GM21526 (cell line): ENCODE results near the gene PRKG1.

Experiments used
- ATAC-seq: cut with Tn5 transposase; IDR thresholded peaks from one replicate; pipeline ENCODE4 v1.9.1; 2021; ENCODE audit warnings: moderate library complexity; ENCODE audit not compliant: unreplicated experiment, low FRiP score

PRKG1 gene

DNA sequence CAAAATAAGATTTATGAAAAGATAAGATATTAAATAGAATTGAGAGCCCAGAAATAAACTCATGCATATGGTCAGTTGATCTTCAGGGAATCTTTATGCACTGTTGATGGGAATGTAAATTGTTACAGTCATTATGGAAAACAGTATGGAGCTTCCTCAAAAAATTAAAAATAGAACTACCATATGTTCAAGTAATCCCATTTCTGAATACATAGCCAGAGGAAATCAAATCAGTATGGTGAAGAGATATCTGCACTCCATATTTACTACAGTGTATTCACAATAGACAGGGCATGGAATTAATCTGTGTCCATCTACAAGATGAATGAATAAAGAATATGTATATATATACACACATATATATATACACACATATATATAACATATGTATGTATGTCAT is 747.5 kb downstream of the PRKG1 start:
- no peak for ATAC-seq

DNA sequence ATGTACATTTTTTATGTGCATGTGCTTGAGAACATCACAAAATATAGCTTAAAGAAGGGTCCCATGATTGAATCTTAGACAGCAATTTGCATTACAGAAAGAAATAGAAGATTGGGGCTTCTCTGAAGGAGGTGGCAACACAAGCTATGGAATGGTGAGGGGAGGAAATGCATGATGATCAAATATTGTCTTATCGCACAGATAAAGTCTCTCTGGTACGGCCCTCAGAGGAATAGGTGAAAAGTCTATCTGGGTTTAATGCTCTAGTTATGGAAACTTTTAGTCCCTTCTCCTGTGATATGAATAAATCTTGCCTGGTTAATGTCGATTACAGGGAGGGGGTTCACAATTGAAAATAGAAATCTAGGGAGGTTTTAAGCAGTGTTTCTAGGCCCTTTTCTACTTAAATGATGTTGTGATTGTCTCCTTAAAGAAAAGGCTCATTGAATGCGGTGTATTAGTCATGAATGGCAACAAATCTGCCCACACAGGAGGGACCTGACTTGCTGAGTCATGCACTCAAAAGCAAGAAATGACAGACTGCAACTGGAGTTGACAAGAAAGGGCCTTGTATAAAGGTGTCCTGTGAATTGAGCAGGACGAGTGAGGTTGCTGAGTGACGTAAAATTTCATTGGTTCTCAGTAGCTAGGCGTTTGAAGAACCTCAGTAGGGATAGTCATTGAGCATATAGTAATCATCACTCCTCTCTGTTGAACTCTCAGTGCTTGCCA is 758.5 kb downstream of the PRKG1 start:
- ATAC-seq, result peak; percentile 60

DNA sequence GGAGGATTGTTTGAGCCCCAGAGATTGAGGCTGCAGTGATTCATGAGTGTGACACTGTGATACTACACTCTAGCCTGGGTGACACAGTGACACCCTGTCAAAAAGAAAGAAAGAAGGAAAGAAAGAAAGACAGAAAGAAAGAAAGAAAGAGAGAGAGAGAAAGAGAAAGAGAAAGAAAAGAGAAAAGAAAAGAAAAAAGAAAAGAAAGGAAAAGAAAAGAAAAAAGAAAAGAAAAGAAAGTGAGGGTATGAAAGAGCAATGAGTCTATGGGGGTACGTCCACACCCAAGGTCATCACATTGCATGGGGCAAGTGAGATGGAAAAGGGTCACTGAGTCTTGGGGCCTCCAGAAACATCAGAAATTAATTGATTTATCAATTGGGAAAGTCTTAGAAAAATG is 760.3 kb downstream of the PRKG1 start:
- ATAC-seq, result no peak

DNA sequence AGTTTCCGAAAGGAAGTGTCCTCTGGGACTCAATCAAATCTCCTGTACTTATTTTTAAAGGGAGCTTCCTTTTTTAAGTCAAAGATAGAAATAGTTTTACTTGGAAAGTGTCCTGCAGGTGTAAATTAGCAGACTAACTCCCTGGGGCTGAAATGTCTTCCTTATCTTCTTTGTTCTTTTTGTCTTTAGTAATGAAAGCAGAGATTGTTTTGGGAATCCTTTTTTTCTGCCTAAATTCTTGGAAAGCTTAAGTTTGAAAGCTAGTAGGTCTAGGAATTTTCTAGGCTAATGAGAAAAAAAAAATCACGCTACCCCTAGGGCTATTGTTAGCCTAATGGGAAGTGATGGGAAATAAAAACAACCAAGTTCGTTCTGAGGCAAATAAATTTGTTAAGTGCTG is 764.2 kb downstream of the PRKG1 start:
- no peak for ATAC-seq

DNA sequence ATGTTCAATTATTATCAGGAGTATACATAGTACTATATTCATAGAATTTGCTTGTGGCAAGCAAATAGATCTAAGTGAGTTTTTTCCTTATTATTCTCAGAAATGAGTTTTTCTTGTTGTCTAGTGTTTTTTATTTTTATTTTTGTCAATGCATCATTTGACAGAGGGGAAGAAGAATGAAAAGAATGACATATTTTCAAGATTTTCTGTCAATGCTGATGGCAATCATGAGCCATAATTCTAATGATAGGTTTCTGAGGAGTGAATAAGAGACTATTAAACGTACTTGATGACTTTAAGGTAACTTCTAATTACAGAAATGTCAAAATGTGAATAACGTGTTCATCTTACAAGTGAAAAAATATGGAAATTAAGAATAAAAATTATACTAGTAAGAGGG is 769.7 kb downstream of the PRKG1 start:
- ATAC-seq, result no peak

DNA sequence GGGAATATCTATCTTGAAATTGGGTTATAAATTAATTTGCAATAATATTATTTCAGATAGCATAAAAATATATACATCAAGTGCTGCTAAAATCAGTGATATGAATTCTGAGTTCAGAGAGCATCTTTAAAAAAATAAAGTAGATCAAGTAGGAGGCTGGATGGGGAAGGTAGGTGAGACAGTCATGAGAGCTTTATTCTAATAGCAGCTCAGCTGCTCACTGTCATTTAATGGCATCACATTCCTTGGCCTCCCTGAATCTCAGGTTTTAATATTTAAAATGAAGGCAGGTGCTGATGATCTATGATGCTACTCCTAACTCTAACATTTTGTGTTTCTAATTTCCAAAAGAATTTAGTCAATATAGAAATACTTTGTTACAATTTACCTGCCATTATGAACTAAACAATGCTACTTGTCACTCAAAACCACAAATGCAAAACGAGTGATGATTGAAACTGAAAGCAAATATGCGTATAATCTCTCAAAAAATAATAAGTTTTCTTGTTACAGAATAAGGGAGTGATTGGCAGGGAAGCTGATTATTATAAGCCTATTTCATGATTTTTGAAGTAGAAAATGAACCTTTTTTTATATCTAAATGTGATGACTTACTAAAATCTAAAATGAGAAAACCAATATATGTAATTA is 772.7 kb downstream of the PRKG1 start:
- ATAC-seq, result peak; percentile 85

DNA sequence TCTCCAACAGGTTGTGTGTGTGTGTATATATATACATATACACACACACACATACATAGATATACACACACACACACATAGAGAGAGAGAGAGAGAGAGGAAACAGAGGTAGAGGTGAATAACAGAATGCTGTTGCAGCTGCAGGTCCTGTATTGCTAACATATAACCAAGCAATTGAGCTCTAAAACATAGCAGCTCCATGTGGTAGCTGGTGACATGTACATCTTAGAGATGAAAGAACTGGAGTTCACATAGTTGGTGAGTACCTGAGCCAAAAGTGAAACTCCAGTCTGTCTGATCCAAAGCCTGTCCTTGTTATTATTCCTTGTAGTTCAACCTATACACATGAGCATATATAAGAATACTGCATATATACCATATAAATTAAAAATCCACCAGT is 778.0 kb downstream of the PRKG1 start:
- no peak for ATAC-seq

DNA sequence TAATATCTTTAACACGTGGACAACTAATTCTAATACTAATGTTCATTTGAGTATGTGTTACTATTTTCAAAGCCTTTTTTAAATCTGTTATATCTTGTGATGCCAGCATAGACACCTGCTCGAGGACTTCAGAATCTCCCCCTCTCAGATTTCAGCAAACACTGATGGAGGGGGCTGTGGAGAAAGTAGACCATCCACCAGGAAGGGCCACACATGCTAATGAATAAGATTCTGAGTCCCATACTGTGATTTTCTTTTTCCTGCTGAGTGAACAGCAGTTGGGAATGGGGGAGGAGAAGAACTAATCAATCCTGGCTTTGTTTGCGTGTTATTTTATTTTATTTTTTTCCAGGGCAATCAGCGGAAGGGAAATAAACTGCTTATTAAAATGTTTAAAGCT is 783.0 kb downstream of the PRKG1 start:
- ATAC-seq, result no peak

DNA sequence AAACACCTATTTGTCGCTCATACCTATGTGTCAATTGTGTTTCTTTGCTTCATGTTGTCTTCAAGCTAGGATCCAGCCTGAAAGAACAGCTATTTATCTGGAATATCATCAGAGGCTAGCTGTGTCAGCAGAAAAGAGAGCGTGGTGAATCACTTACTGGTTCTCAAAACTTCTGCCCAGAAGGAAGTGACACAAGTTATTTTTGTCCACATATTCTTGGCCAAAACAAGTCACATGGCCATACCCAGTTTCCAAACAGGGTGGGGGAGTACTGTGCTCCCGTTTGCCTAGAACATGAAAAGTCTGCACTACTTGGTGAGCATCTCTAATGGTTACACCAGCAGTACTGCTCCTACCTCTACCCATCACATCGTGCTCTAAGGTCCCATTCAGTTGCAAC is 786.0 kb downstream of the PRKG1 start:
- peak; percentile 84 for ATAC-seq

DNA sequence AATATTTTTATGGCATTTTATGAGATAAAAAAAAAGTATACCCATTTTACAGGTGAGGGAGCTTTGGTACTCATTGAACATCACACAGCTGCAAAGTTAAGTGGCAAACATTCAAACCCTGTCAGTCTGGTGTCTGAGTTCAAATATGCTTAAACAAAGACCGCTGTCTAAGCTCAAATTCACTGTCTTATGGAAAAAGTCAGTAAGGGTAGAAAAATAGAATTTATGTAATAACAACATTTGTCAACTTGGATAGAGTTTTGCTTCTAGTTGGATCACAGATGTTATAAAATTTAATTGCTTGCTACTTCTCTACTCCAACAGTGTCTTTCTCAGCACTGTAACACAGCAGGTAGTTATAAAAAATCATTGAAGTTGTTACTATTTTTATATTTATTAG is 786.8 kb downstream of the PRKG1 start:
- no peak for ATAC-seq

DNA sequence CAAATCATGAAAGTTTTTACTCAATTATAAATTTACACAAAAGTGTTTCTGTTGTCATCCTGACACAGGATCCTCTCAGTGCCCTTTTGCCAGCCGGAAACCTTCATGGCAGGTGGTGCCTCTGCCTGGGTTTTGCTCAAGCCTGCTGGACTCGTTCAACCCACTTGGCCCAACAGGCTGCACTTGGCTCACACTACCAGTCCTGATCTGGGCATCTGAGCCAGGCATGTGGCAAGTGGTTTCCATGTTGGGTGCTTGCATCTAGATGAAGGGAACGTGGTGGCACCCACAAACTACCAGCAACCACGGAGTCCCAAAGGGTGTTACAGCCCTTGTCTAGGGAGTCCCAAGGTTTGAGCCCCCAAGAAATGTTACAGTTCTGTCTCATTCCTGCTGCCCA is 787.4 kb downstream of the PRKG1 start:
- ATAC-seq, result no peak

DNA sequence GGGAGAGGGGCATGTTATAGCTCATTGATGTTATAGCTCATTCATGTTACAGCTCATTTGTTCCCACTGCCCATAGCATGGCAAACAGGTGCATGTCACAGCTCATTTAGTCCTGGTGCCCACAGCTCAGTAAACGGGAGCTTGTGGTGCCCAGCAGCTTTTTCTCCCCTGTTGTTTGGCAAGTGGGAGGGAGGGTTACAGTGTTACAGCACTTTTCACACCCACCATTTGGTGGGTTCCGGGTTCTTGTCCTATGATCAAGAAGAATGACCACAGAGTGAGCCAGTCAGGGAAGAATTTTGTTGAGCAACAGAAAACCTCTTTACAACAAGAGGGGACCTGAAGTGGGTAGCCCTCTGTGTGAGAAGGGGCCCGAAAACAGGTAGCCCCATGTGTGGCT is 787.9 kb downstream of the PRKG1 start:
- no peak for ATAC-seq

DNA sequence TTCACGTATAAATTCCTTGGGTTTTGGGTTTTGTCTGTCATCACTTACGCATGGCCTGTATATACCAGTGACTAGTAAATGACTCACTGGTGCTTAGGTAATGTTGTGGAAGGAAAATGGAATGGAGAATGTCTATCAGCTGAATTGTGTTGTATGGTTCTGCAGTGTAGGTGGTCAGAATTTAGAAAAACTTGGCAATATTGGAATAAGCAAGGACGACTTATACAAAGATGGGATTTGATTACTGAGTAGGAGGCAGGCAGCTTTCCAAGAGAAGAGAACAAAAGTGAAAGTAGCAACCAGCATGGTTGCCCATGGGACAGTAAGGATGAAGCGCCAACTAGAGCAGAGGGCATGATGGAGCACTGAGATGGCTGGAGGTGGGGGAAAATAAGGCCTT is 793.7 kb downstream of the PRKG1 start:
- no peak for ATAC-seq

DNA sequence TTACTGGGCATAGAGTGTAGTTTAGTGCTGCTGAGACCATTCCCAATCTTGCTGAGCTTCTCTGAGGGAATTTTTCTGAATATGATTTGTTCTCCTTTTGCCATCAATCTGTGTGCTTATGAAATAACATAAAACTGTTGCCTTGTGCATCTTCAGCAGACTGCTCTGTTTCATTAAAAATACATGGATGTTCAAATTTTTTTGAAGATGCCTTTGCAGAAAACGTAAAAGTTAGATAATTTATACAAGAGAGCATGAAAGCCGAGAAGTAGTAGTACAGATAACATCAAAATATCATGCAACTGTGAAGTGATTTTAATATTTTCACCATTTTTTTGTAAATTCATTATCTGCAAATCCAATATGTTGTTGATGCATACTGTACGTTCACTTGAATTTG is 799.8 kb downstream of the PRKG1 start:
- no peak for ATAC-seq

DNA sequence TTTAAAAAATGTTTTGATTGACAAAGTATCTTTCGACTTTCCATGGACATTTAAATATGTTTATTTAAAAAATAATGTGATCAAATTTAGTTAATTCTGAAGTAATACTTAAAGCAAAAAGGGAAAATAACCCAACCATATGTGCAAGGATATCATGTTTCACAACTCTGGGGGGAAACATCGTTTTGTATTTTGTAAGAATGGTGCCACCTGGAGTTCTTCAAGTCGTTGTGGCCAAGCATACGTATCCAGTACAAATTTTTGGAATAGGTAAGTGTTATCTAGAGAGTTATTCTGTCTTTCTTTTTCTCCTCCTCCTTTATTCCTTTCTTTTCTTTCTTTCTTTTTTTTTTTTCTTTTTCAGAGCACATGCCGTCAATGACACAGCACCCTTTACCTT is 801.3 kb downstream of the PRKG1 start:
- ATAC-seq, result no peak

DNA sequence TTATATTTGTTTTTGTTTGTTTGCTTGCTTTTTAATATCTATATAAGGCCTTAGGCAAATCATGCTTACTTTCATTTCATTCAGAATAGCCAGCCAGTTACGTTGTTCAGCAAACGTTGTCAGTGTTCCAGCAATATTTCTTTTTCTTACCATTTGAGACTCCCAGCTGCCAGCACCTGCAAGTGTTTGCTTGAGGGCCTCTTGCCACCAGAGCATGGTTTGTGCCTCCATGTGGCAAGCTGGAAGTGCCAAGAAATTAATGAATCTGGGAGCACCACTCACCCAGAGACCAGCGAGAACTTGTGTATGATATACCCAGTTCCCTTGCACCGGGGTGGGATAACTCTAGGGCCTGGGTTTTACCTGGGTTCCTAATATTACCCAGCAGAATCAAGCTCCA is 802.2 kb downstream of the PRKG1 start:
- no peak for ATAC-seq

DNA sequence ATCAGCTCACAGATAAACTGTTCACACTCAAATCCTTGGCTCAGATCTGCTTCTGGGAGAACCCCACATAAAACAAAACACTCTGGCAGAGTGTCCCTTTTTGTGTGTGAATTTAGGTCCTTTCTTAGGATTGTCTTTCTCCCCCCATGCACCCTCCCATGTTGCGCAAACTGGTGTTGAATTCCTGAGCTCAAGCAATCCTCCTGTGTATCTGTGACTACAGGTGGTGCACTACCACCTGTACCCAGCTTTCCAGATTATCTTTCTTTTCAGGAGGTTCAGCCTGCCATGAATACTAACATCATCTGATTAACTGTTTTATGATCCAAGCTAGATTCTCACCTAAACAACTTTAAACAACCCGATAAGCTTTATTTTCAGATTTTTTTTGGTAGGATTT is 802.7 kb downstream of the PRKG1 start:
- ATAC-seq, result no peak

DNA sequence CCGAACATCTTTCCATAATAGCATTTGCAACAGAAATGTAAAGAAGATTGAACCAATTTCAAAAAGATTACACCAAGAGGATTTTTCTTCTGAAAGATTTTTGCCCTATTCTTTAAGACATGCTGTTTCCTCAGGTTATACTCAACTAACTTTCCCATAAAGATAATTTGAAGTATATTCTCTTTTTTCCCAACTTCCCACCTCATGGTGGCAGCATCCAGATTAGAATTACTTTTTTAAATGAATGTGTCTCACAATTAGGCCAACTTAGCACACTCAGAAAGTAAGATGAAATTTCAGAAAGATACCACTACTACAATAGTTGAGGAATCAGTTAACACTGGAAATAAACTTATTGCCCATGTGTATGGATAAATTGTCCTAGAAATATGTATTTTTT is 803.3 kb downstream of the PRKG1 start:
- ATAC-seq, result no peak

DNA sequence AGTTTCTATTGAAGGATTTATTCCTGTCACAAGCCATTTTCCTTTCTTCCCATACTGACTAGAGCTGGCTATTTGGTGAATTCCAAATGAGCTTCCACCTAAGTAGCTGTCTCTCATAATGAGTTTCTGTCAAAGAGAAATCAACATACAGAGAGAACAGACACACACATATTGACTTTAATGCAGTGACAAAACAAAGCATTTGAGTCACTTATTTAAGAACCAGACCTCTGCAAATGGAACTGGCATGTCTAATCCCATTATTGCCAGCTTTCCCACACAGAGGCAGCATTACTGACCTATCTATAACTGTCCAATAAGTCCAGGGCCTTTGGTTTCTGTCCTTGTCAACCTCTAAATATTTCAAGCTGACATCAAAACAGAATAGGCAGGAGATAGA is 804.4 kb downstream of the PRKG1 start:
- ATAC-seq, result peak; percentile 7

DNA sequence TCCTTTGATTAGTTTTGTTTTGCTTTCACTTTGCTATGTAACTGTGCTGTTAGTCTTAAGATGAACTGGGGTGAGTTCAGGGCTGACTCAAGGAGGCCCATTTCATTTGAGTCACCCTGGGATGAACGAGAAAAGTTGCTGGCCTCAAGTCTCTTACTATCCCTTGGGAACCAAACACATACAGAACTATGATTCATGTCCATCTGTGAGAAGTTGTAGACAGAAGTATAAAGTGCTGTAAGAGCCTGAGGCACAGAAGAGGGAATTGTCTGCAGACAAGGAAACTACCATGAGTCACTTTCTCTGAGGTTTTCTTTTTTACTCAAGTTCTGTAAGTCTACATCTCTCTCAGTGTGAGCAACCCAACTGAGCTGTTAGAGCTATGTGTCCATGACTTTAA is 805.0 kb downstream of the PRKG1 start:
- peak; percentile 87 for ATAC-seq

DNA sequence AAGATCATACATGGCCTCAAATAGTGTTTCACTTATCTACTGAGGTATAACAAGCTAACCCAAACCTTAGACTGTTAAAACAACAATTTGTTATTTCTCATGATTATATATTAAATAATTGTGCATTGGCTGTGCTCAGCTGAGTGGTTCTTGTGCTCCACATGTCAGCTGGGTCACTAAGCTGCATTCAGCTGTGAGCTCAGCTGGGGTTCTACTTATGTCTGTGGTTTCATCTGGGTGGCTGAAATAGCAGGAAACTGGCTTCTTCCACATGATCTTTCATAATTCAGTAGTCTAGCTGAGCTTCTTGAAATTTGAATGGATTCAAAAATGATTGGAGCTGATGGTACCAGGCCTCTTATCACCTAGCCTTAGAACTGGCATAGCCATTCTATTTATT is 806.9 kb downstream of the PRKG1 start:
- no peak for ATAC-seq

DNA sequence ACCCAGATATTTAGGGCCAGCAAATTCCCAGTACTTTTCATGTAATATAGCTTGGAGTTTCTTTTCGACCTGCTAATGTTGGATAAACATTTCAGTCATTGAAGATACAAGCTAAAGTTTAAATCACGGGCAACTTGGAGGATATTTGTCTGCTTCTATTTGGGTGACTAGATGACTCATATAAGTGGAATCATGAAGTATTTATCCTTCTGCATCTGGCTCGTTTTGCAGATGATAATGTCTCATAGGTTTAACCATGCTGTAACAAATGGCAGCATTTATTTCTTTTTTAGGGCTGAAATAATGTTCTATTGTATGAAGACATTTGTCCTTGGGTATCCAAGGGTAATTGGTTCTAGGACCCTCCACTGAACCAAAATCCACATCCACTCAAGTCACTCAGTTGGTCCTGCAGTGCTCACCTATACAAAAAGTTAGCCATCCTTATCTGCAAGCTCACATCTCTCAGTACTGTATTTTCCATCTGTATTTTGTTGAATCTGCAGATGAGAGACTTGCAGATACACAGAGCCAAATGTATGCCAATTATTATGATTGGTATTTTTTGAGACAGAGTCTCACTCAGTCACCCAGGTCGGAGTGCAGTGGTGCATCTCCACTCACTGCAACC is 812.3 kb downstream of the PRKG1 start:
- ATAC-seq, result no peak
